ENCODE data around the gene OLFML1.

DNA sequence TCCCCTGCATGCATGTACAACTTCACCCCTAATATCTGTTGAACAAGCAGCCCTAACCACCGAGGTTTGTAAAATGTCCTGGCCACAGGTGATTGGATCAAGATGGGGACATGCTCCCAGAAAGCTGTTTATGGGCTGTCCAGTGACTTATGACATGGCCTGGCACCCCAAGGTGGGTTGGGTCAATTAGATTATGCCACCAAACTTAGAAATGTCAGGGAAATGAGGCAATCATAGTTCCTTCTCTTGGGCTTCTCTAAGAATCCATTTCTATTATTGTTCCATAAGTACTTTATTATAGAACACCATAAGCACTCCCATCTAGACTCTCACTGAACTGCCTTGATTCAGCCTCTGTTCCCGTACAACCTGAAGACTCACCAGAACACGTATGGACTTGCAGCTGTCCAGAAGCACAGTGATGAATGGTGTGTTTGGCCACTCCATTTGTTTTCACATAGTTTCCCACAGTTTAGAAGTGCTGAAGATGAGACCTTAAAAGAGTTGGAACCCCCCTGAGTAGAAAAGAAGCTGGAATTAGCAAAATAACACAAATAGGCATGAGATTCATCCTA, 45.5 kb upstream of the OLFML1 start:
- TF ChIP-seq, protein P1, sequence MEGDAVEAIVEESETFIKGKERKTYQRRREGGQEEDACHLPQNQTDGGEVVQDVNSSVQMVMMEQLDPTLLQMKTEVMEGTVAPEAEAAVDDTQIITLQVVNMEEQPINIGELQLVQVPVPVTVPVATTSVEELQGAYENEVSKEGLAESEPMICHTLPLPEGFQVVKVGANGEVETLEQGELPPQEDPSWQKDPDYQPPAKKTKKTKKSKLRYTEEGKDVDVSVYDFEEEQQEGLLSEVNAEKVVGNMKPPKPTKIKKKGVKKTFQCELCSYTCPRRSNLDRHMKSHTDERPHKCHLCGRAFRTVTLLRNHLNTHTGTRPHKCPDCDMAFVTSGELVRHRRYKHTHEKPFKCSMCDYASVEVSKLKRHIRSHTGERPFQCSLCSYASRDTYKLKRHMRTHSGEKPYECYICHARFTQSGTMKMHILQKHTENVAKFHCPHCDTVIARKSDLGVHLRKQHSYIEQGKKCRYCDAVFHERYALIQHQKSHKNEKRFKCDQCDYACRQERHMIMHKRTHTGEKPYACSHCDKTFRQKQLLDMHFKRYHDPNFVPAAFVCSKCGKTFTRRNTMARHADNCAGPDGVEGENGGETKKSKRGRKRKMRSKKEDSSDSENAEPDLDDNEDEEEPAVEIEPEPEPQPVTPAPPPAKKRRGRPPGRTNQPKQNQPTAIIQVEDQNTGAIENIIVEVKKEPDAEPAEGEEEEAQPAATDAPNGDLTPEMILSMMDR (IDR thresholded peaks at IDR 0.05; ENCODE audit: poor library complexity, severe bottlenecking), result no peak
- TF ChIP-seq EZH2 (IDR thresholded peaks at IDR 0.05; ENCODE audit: borderline replicate concordance, insufficient read depth, low read length, poor library complexity, severe bottlenecking), result no peak
- no peak for TF ChIP-seq EP300 (conservative IDR thresholded peaks at IDR 0.05; ENCODE audit: poor library complexity, severe bottlenecking)
- TF ChIP-seq, protein P2, sequence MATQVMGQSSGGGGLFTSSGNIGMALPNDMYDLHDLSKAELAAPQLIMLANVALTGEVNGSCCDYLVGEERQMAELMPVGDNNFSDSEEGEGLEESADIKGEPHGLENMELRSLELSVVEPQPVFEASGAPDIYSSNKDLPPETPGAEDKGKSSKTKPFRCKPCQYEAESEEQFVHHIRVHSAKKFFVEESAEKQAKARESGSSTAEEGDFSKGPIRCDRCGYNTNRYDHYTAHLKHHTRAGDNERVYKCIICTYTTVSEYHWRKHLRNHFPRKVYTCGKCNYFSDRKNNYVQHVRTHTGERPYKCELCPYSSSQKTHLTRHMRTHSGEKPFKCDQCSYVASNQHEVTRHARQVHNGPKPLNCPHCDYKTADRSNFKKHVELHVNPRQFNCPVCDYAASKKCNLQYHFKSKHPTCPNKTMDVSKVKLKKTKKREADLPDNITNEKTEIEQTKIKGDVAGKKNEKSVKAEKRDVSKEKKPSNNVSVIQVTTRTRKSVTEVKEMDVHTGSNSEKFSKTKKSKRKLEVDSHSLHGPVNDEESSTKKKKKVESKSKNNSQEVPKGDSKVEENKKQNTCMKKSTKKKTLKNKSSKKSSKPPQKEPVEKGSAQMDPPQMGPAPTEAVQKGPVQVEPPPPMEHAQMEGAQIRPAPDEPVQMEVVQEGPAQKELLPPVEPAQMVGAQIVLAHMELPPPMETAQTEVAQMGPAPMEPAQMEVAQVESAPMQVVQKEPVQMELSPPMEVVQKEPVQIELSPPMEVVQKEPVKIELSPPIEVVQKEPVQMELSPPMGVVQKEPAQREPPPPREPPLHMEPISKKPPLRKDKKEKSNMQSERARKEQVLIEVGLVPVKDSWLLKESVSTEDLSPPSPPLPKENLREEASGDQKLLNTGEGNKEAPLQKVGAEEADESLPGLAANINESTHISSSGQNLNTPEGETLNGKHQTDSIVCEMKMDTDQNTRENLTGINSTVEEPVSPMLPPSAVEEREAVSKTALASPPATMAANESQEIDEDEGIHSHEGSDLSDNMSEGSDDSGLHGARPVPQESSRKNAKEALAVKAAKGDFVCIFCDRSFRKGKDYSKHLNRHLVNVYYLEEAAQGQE (IDR thresholded peaks at IDR 0.05; ENCODE audit: borderline replicate concordance), result no peak
- no peak for TF ChIP-seq POLR2AphosphoS5 (IDR thresholded peaks at IDR 0.05)
- no peak for TF ChIP-seq RAD21 (conservative IDR thresholded peaks at IDR 0.05)
- no peak for TF ChIP-seq TAF1 (IDR thresholded peaks at IDR 0.05; ENCODE audit: low read depth)

Measured in neural cell (in vitro differentiated cells).